ENCODE results near the gene YARS1.

Gene YARS1

DNA sequence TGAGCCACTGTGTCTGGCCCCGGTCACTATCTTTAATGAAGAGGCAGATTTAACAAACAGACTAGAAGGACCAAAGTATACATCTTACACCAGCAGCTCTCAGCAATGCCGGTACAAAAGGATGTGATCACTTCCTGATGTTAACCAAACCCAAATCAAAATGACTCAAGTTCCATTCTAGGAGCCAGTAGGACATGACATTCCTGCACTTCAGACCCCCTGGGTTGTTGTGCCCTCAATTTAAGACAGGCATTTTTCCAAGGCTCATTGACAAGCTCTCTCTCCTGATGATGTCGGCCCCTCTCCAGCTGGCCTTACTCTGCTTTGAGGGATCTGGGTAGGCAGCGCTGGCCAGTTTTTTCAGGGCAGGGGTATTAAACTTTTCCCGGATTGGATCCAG lies 35.1 kb downstream of the YARS1 start:
- in situ Hi-C loops (cut with MboI; ENCODE audit: low sequenced_read_pairs), result no loop called here

GRCh38 chr1:32780628-32781234 lies 36.4 kb downstream of the YARS1 start:
- in situ Hi-C loops (cut with MboI; ENCODE audit: low sequenced_read_pairs), result no loop called here

- in situ Hi-C loops (cut with MboI; ENCODE audit: low sequenced_read_pairs), result no loop called here
These were observed 37.2 kb downstream of the YARS1 start for GRCh38 chr1:32780005-32780404.

DNA sequence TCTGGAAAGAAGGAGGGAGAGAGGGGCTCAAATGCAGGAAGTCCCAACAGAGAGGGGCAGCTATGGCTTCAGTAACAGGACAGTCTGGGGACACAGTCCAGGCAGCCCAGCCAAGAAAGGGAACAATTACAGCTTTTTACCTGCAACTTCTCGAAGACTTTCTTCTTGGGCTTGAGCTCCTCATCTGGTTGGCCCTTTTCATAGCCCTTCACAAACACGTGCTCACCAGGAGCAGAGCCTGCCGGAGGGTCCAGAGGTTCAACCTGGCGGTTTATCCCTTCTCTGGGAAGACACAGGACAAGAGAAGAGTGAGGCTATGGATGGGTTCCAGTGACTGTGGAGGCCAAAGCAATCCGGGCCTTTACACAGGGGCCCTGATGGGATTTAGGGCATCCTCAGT lies 37.9 kb downstream of the YARS1 start:
- in situ Hi-C loops (cut with MboI; ENCODE audit: low sequenced_read_pairs), result no loop called here

- in situ Hi-C loops (cut with MboI; ENCODE audit: low sequenced_read_pairs), result no loop called here
These were observed 41.4 kb downstream of the YARS1 start for GRCh38 chr1:32775640-32776337.

DNA sequence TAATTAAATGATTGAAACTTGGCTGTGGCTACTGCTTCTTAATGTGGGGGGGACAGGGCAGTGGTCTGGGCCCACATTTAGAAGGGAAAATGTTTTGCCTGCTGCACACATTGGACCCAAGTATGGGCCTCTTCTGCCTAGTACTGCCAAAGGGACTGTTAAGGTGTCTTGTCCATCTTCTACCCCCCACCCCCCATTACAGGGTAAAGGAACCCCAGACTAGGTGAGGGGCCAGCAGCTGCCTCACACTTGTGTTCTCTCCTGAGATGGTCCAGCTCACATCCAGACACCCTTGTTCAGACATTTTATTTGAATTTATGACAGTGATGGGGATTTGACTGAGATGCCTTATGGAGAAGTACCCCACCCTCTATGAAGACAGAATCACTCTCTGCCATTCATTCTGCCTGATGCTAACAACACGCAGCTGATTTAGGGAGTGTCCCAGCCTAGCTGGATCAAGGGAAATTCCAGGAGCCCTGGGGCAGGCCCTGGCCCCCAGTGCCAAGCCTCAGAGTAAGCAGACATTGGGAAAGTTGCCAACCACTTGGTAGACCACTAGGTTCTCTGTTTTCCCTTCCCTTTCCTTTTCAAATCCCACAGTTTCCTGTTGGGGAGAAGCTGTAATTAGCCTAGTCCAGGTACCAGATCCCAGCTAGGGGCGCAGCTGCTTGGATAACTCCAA lies 42.1 kb downstream of the YARS1 start:
- in situ Hi-C loops (cut with MboI; ENCODE audit: low sequenced_read_pairs), result no loop called here

GRCh38 chr1:32774464-32774808 lies 42.7 kb downstream of the YARS1 start:
- in situ Hi-C loops (cut with MboI; ENCODE audit: low sequenced_read_pairs), result no loop called here

DNA sequence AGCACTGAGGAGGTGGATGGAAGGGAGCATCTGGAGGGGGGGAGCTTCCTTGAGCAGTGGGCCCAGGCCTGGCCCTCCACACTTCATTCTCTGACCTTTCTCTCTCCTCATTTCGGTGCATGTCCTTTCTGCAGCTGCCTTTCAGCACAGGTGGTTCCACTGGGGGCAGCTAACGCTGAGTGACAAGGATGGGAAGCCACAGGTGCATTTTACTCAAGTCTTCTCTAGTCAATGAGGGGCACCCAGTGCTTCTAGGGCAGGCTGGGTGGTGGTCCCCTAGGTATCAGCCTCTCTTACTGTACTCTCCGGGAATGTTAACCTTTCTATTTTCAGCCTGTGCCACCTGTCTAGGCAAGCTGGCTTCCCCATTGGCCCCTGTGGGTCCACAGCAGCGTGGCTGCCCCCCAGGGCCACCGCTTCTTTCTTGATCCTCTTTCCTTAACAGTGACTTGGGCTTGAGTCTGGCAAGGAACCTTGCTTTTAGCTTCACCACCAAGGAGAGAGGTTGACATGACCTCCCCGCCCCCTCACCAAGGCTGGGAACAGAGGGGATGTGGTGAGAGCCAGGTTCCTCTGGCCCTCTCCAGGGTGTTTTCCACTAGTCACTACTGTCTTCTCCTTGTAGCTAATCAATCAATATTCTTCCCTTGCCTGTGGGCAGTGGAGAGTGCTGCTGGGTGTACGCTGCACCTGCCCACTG lies 43.2 kb downstream of the YARS1 start:
- in situ Hi-C loops (cut with MboI; ENCODE audit: low sequenced_read_pairs), result no loop called here

- in situ Hi-C loops (cut with MboI; ENCODE audit: low sequenced_read_pairs), result no loop called here
These were observed 44.0 kb downstream of the YARS1 start for GRCh38 chr1:32773018-32773763.

DNA sequence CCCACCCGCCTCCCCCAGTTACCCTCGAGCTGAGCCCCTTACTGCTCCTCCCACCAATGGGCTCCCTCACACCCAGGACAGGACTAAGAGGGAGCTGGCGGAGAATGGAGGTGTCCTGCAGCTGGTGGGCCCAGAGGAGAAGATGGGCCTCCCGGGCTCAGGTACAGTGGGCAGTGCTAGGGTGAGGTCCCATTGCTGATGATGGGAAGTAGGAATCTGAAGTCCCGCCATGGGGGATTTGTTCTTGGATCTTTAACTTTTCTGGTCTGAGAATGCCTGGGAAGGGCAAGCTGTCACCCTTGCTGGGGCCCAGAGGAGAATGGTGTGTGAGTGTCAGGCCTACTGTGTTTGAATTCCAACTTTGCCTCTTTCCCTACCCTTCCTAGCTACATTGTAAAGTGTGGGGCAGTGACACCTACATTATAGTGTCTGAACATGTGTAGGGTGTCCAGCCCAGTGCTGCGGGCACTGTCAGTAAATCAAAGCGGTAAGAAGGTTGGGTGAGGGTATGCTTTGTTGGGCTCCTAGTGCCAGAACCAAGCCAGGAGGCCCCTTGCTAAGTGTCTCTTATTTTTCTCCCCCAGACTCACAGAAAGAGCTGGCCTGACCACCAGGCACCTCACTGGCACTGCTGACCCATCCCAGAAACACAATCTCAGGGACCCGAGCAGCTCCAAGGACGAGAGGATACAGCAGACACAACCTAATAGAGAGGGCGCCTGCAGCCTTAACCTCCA lies 44.7 kb downstream of the YARS1 start:
- in situ Hi-C loops (cut with MboI; ENCODE audit: low sequenced_read_pairs), result no loop called here

DNA sequence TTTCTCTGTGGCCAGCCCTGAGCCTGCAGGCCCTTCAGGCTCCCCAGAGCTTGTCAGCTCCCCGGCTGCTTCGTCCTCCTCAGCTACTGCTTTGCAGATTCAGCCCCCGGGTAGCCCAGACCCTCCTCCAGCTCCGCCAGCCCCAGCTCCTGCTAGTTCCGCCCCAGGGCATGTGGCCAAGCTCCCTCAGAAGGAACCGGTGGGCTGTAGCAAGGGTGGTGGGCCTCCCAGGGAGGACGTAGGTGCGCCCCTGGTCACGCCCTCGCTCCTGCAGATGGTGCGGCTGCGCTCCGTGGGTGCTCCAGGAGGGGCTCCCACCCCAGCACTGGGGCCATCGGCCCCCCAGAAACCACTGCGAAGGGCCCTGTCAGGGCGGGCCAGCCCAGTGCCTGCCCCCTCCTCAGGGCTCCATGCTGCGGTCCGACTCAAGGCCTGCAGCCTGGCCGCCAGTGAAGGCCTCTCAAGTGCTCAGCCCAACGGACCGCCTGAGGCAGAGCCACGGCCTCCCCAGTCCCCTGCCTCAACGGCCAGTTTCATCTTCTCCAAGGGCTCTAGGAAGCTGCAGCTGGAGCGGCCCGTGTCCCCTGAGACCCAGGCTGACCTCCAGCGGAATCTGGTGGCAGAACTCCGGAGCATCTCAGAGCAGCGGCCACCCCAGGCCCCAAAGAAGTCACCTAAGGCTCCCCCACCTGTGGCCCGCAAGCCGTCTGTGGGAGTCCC lies 45.4 kb downstream of the YARS1 start:
- in situ Hi-C loops (cut with MboI; ENCODE audit: low sequenced_read_pairs), result no loop called here

- in situ Hi-C loops (cut with MboI; ENCODE audit: low sequenced_read_pairs), result no loop called here
These were observed 46.2 kb downstream of the YARS1 start for GRCh38 chr1:32770741-32771548.

- in situ Hi-C loops (cut with MboI; ENCODE audit: low sequenced_read_pairs), result no loop called here
These were observed 46.9 kb downstream of the YARS1 start for GRCh38 chr1:32770221-32770731.

- in situ Hi-C loops (cut with MboI; ENCODE audit: low sequenced_read_pairs), result no loop called here
These were observed 47.5 kb downstream of the YARS1 start for GRCh38 chr1:32769524-32770220.

- in situ Hi-C loops (cut with MboI; ENCODE audit: low sequenced_read_pairs), result no loop called here
These were observed 48.9 kb downstream of the YARS1 start for GRCh38 chr1:32768110-32768850.

GRCh38 chr1:32767641-32768040 lies 49.5 kb downstream of the YARS1 start:
- in situ Hi-C loops (cut with MboI; ENCODE audit: low sequenced_read_pairs), result no loop called here

DNA sequence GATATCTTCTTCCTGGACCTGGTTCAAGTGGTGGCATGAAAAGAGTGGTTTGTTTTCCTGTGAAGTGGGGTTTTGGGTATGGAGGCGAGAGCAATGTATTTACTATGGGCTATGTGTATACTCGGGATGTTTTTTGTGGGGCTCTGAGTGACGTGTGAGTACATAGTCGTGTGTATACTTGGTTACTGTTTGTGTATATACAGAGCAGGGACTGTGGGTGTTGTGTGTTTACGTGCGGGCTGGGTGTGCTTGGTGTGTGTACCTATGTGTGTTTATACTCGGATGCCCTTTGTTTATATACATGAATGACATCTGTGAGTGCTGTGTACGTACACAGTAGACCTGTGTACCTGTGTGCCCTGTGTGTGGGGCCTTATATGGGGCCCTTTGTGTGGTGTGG lies 50.0 kb downstream of the YARS1 start:
- in situ Hi-C loops (cut with MboI; ENCODE audit: low sequenced_read_pairs), result no loop called here

All from hTERT RPE-1 (cell line).